GM23338 (cell line): ENCODE measurements around the gene COL18A1. TPM values are rescaled to one million over a fixed set of nuclear protein-coding genes. Genes with fewer than 3 reads are reported as not detected.
"Not testable (repeated sequence)": the region's sequence is repeated elsewhere in the genome, so short reads cannot be mapped to it uniquely, and the experiment has no call there.

Experiments used
- ATAC-seq: fragments of 200-7000 bp; cut with Tn5 transposase; 3 replicates; pipeline ENCODE4 v1.9.1; 2020
- DNase-seq: peaks from one replicate; pipeline ENCODE4 v3.0.0-alpha.2; 2015; ENCODE audit warnings: low spot score
- H2AFZ ChIP-seq: fragments of 200-600 bp; sonication (generic); 2 replicates; pipeline ENCODE4 v1.8.0; 2016; ENCODE audit warnings: antibody characterized with exemption, mild to moderate bottlenecking, moderate library complexity
- H3F3A ChIP-seq: fragments of 200-600 bp; sonication (generic); replicated peaks from 2 replicates; pipeline ENCODE4 v1.8.0; 2017; ENCODE audit warnings: antibody characterized with exemption, mixed run types, low read depth
- H3K27ac ChIP-seq: fragments of 200-600 bp; sonication (generic); 2 replicates; pipeline ENCODE4 v1.6.1; 2016; ENCODE audit warnings: low read depth
- H3K27me3 ChIP-seq: fragments of 200-600 bp; sonication (generic); 2 replicates; pipeline ENCODE4 v1.8.0; 2016; ENCODE audit warnings: mild to moderate bottlenecking, mixed run types, moderate library complexity; ENCODE audit not compliant: insufficient read depth
- H3K36me3 ChIP-seq: fragments of 200-600 bp; sonication (generic); 2 replicates; pipeline ENCODE4 v1.8.0; 2016; ENCODE audit warnings: mild to moderate bottlenecking; ENCODE audit not compliant: insufficient read depth
- H3K4me1 ChIP-seq: fragments of 200-600 bp; sonication (generic); 2 replicates; pipeline ENCODE4 v1.8.0; 2016; ENCODE audit warnings: mild to moderate bottlenecking, moderate library complexity; ENCODE audit not compliant: insufficient read depth
- H3K4me2 ChIP-seq: fragments of 200-600 bp; sonication (generic); 2 replicates; pipeline ENCODE4 v1.7.1; 2017; ENCODE audit warnings: mixed run types
- H3K4me3 ChIP-seq: fragments of 200-600 bp; sonication (generic); 2 replicates; pipeline ENCODE4 v1.6.1; 2016; ENCODE audit warnings: mixed run types
- H3K79me2 ChIP-seq: fragments of 200-600 bp; sonication (generic); replicated peaks from 2 replicates; pipeline ENCODE4 v1.8.0; 2017; ENCODE audit warnings: mild to moderate bottlenecking; ENCODE audit not compliant: insufficient read depth
- H3K9me2 ChIP-seq: fragments of 200-600 bp; sonication (generic); 2 replicates; pipeline ENCODE4 v1.8.0; 2017; ENCODE audit not compliant: insufficient read depth
- H4K20me1 ChIP-seq: fragments of 200-600 bp; sonication (generic); replicated peaks from 2 replicates; pipeline ENCODE4 v1.8.0; 2017; ENCODE audit warnings: mild to moderate bottlenecking; ENCODE audit not compliant: insufficient read depth
- H3K27ac Mint-ChIP-seq: 2 replicates; pipeline ENCODE4 v1.8.0; 2020; ENCODE audit warnings: inconsistent platforms, mild to moderate bottlenecking, moderate library complexity, mixed read lengths
- H3K27me3 Mint-ChIP-seq: 3 replicates; pipeline ENCODE4 v1.8.0; 2022; ENCODE audit warnings: low read depth, mild to moderate bottlenecking, moderate library complexity, mixed read lengths, inconsistent platforms; ENCODE audit not compliant: insufficient read depth, poor library complexity
- H3K36me3 Mint-ChIP-seq: 3 replicates; pipeline ENCODE4 v1.8.0; 2021; ENCODE audit warnings: low read depth, mild to moderate bottlenecking, inconsistent platforms, moderate library complexity, mixed read lengths
- H3K4me1 Mint-ChIP-seq: 3 replicates; pipeline ENCODE4 v1.8.0; 2020; ENCODE audit warnings: mild to moderate bottlenecking, inconsistent platforms, mixed read lengths
- H3K4me3 Mint-ChIP-seq: 3 replicates; pipeline ENCODE4 v1.8.0; 2021; ENCODE audit warnings: moderate library complexity, mild to moderate bottlenecking, inconsistent platforms, mixed read lengths
- H3K9me3 Mint-ChIP-seq: 3 replicates; pipeline ENCODE4 v1.8.0; 2020; ENCODE audit warnings: moderate library complexity, mild to moderate bottlenecking, inconsistent platforms, mixed read lengths
- EZH2 ChIP-seq: fragments of 200-600 bp; sonication (generic); IDR thresholded peaks from one replicate; pipeline ENCODE4 v1.8.0; 2017; ENCODE audit warnings: antibody characterized with exemption, mild to moderate bottlenecking, low read depth; ENCODE audit not compliant: unreplicated experiment
- JUNB ChIP-seq: IDR thresholded peaks from one replicate; pipeline ENCODE4 v1.6.1; 2016; ENCODE audit warnings: antibody characterized with exemption; ENCODE audit not compliant: unreplicated experiment
- NANOG ChIP-seq: IDR thresholded peaks from 2 replicates; pipeline ENCODE4 v1.6.1; 2016; ENCODE audit warnings: antibody characterized with exemption, borderline replicate concordance
- STAT1 ChIP-seq: IDR thresholded peaks from one replicate; pipeline ENCODE4 v1.6.1; 2016; ENCODE audit warnings: antibody characterized with exemption; ENCODE audit not compliant: unreplicated experiment
- ZNF114 ChIP-seq: fragments of 250-450 bp; sonication (Bioruptor Pico); IDR thresholded peaks from 2 replicates; pipeline ENCODE4 v1.5.0; 2020; ENCODE audit warnings: mild to moderate bottlenecking, moderate library complexity
- ZNF331 ChIP-seq: fragments of 250-450 bp; sonication (Bioruptor Pico); IDR thresholded peaks from 2 replicates; pipeline ENCODE4 v1.5.0; 2020; ENCODE audit warnings: low read depth, mild to moderate bottlenecking, moderate library complexity
- ZNF462 ChIP-seq: fragments of 250-450 bp; sonication (Bioruptor Pico); IDR thresholded peaks from 2 replicates; pipeline ENCODE4 v1.5.0; 2020; ENCODE audit warnings: mild to moderate bottlenecking, moderate library complexity
- polyA plus RNA-seq: library from polyadenylated mRNA; unstranded; fragments of >200 nt; fragmentation: Nextera tagmentation; extraction: Ambion mirVana; gene quantifications from 2 replicates; pipeline ENCODE4 v1.2.1, GENCODE V29; 2016
- total RNA-seq: library from RNA; depleted of rRNA; stranded (reverse); fragments of >200 nt; shearing (Covaris generic); gene quantifications from 2 replicates; pipeline ENCODE4 v1.2.3, GENCODE V29; 2014

COL18A1 gene
- total and polyA plus RNA-seq, 2 experiments from 2014 or later, result 38.4 to 430 TPM

DNA sequence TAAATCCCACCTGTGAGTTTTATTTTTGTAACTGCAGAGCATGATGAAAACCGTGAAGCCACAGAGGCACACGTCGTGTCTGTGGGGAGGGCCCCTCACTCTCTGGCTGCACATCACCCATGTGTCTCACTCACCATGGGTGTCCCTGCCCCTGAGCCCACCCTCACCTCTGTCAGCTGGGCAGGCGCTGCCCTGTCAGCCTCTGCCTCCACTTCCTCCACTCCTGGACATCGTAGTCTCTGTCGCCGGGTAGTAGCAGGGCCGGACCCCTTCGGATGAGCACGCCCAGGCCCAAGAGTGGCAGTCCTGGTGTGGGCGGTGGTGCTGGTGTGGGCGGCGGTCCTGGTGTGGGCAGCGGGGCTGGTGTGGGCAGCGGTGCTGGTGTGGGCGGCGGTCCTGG is 37.3 kb downstream of the COL18A1 start:
- Histone ChIP-seq H2AFZ (no peak overlapping the region), H3F3A (0 out of 2 replicates have a peak, but pooled peaks cover 8% of the 10 kb centered on the region), H3K4me2 (no peak overlapping the region), H3K79me2 (peaks cover 80% of the 10 kb centered on the region), H3K9me2 (no peaks in the 10 kb centered on the region), H3K27me3 (no peaks in the 10 kb centered on the region), H3K4me1 (no peaks in the 10 kb centered on the region), H3K36me3 (0 out of 2 replicates have a peak, but pooled peaks cover 4% of the 10 kb centered on the region), H3K4me3 (no peak overlapping the region), H3K27ac (0 out of 2 replicates have a peak overlapping the region, but pooled peaks have one; percentile 55), H4K20me1 (peaks cover 32% of the 10 kb centered on the region)
- TF ChIP-seq JUNB (no peak), NANOG (no peak), EZH2 (no peak), ZNF331 (CRISPR knock-in tag) (no peak), ZNF114 (no peak), ZNF462 (CRISPR knock-in tag) (no peak), STAT1 (no peak)
- Mint-ChIP-seq H3K27me3 (peaks cover 6% of the 10 kb centered on the region), H3K36me3 (peaks cover 42% of the 10 kb centered on the region), H3K4me3 (no peak overlapping the region), H3K27ac (no peak overlapping the region), H3K4me1 (peaks cover 2% of the 10 kb centered on the region), H3K9me3 (no peaks in the 10 kb centered on the region; the same call in none of the 3 replicates)
- DNase-seq (no peak), ATAC-seq (no peak)

GRCh38 chr21:45442686-45443594 is 38.0 kb downstream of the COL18A1 start:
- H3K36me3 Mint-ChIP-seq, result peaks cover 48% of the 10 kb centered on the region
- H3F3A ChIP-seq, H3K4me3 Mint-ChIP-seq, DNase-seq, H3K9me2 ChIP-seq, H3K27me3 Mint-ChIP-seq, H3K27me3 ChIP-seq, H3K4me1 ChIP-seq, H3K27ac ChIP-seq, H3K4me2 ChIP-seq, H3K4me3 ChIP-seq, H3K9me3 Mint-ChIP-seq, ATAC-seq, H3K4me1 Mint-ChIP-seq, H3K36me3 ChIP-seq, H3K27ac Mint-ChIP-seq, H2AFZ ChIP-seq: not testable (repeated sequence)
- Histone ChIP-seq H3K79me2 (peaks cover 86% of the 10 kb centered on the region), H4K20me1 (peaks cover 36% of the 10 kb centered on the region)
